ENCODE measurements around the gene C1RL.

DNA sequence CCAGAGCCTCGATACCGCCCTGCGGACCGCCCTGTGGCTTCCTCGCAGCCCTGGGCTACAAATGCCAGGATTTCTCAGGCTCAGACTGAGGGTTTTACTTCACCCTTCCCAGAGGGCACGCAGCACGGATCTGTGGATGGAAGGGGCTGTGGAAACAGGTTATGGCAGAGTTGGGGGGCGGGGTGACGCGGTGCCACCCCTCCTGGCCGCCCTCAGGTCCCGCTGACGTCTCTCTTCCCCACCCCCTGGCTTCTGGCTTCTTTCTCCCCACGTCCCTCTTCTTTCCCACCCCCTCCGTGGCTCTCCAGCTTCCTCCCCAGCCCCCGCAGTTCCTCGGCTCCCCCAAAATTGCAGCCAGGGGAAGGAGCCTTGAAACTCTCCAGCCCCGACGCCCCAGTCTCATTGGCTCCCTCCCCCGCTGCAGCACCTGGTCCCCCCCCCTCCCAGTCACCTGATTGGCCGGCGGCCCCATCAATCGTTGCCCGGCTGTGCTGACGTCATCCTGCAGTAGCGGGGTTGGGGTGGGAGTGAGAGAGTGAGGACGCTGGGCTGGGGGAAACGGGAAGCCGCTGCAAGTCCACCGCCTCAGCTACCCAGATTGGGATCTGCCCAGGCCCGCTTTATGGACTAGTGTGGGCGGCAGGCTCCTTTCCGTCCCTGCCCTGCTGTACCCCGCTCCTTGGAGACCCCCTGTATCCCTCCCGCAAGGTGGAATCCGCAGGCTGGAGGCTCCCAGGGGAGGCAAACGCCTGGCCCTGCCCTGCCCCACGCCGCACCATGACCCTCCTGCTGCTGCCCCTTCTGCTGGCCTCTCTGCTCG lies 21.1 kb upstream of the C1RL start, which contains the start of gene CLSTN3:
- TF ChIP-seq EZH2 (IDR thresholded peaks at IDR 0.05; ENCODE audit: low read depth): no peak
- TF ChIP-seq, protein P1, sequence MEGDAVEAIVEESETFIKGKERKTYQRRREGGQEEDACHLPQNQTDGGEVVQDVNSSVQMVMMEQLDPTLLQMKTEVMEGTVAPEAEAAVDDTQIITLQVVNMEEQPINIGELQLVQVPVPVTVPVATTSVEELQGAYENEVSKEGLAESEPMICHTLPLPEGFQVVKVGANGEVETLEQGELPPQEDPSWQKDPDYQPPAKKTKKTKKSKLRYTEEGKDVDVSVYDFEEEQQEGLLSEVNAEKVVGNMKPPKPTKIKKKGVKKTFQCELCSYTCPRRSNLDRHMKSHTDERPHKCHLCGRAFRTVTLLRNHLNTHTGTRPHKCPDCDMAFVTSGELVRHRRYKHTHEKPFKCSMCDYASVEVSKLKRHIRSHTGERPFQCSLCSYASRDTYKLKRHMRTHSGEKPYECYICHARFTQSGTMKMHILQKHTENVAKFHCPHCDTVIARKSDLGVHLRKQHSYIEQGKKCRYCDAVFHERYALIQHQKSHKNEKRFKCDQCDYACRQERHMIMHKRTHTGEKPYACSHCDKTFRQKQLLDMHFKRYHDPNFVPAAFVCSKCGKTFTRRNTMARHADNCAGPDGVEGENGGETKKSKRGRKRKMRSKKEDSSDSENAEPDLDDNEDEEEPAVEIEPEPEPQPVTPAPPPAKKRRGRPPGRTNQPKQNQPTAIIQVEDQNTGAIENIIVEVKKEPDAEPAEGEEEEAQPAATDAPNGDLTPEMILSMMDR (conservative IDR thresholded peaks at IDR 0.05): no peak

All from PC-9 (cell line).